Neural cell (in vitro differentiated cells): ENCODE data around the gene ORC5. TPM values are rescaled to one million over a fixed set of nuclear protein-coding genes. Genes with fewer than 3 reads are reported as not detected.

Experiments used
- H2AFZ ChIP-seq: fragments of 200-600, 300-800 bp; sonication (generic), shearing (Covaris generic); 2 replicates; pipeline ENCODE4 v1.6.0; 2014; ENCODE audit warnings: low read depth, mild to moderate bottlenecking, antibody characterized with exemption, low read length, moderate library complexity
- H3F3A ChIP-seq: fragments of 200-600 bp; shearing (Covaris generic); 2 replicates; pipeline ENCODE4 v1.6.1; 2016; ENCODE audit warnings: mild to moderate bottlenecking, moderate library complexity, mixed read lengths, antibody characterized with exemption, low read length; ENCODE audit not compliant: insufficient read depth, poor library complexity, severe bottlenecking
- H3K27ac ChIP-seq: fragments of 200-600, 300-800 bp; sonication (generic), shearing (Covaris generic); 2 replicates; pipeline ENCODE4 v1.5.1; 2014; ENCODE audit warnings: mild to moderate bottlenecking, low read length, moderate library complexity
- H3K27me3 ChIP-seq: fragments of 300-800, 200-600 bp; sonication (generic), shearing (Covaris generic); 2 replicates; pipeline ENCODE4 v1.6.0; 2014; ENCODE audit warnings: mild to moderate bottlenecking, low read depth, low read length, moderate library complexity; ENCODE audit not compliant: insufficient read depth
- H3K36me3 ChIP-seq: fragments of 300-800, 200-600 bp; sonication (generic), shearing (Covaris generic); 2 replicates; pipeline ENCODE4 v1.5.1; 2014; ENCODE audit warnings: mild to moderate bottlenecking, antibody characterized with exemption, low read length, moderate library complexity; ENCODE audit not compliant: insufficient read depth
- H3K4me2 ChIP-seq: fragments of 300-800, 200-600 bp; sonication (generic), shearing (Covaris generic); 2 replicates; pipeline ENCODE4 v1.6.0; 2014; ENCODE audit warnings: mild to moderate bottlenecking, low read length
- H3K4me3 ChIP-seq: fragments of 300-800, 200-600 bp; sonication (generic), shearing (Covaris generic); 2 replicates; pipeline ENCODE4 v1.5.1; 2014; ENCODE audit warnings: mild to moderate bottlenecking, low read length, moderate library complexity
- H3K79me2 ChIP-seq: fragments of 200-600 bp; shearing (Covaris generic); replicated peaks from 2 replicates; pipeline ENCODE4 v1.6.0; 2014; ENCODE audit warnings: mild to moderate bottlenecking, low read length, moderate library complexity; ENCODE audit not compliant: insufficient read depth
- H3K9ac ChIP-seq: fragments of 300-800, 200-600 bp; sonication (generic), shearing (Covaris generic); 2 replicates; pipeline ENCODE4 v1.6.1; 2016; ENCODE audit warnings: mild to moderate bottlenecking, low read length, mixed read lengths
- H3K9me2 ChIP-seq: fragments of 200-600 bp; shearing (Covaris generic); 2 replicates; pipeline ENCODE4 v1.6.1; 2016; ENCODE audit warnings: mild to moderate bottlenecking, low read length, mixed read lengths; ENCODE audit not compliant: insufficient read depth
- H3K9me3 ChIP-seq: fragments of 200-600, 300-800 bp; sonication (generic), shearing (Covaris generic); 2 replicates; pipeline ENCODE4 v1.6.1; 2016; ENCODE audit warnings: mild to moderate bottlenecking, mixed run types, low read length, moderate library complexity, mixed read lengths
- H4K20me1 ChIP-seq: fragments of 200-600 bp; shearing (Covaris generic); 2 replicates; pipeline ENCODE4 v1.6.1; 2016; ENCODE audit warnings: mild to moderate bottlenecking, mixed run types; ENCODE audit not compliant: insufficient read depth
- CTCF ChIP-seq: fragments of 450-650 bp; IDR thresholded peaks from 2 replicates; pipeline ENCODE4 v1.5.1; 2014; ENCODE audit warnings: antibody characterized with exemption, mild to moderate bottlenecking, moderate library complexity; ENCODE audit not compliant: poor library complexity, severe bottlenecking
- EP300 ChIP-seq: fragments of 450-650 bp; conservative IDR thresholded peaks from 2 replicates; pipeline ENCODE4 v1.6.1; 2014; ENCODE audit warnings: antibody characterized with exemption, mild to moderate bottlenecking, moderate library complexity; ENCODE audit not compliant: poor library complexity, severe bottlenecking
- EZH2 ChIP-seq: fragments of 200-600, 300-800 bp; shearing (Covaris generic), sonication (generic); IDR thresholded peaks from 2 replicates; pipeline ENCODE4 v1.6.1; 2014; ENCODE audit warnings: antibody characterized with exemption, low read length, borderline replicate concordance, mild to moderate bottlenecking; ENCODE audit not compliant: insufficient read depth, poor library complexity, severe bottlenecking
- MXI1 ChIP-seq: fragments of 450-650 bp; conservative IDR thresholded peaks from 2 replicates; pipeline ENCODE4 v1.6.1; 2014; ENCODE audit warnings: antibody characterized with exemption, mild to moderate bottlenecking; ENCODE audit not compliant: poor library complexity, severe bottlenecking
- POLR2AphosphoS5 ChIP-seq: IDR thresholded peaks from 2 replicates; pipeline ENCODE4 v1.6.1; 2012
- RAD21 ChIP-seq: fragments of 450-650 bp; conservative IDR thresholded peaks from 2 replicates; pipeline ENCODE4 v1.6.1; 2014; ENCODE audit warnings: antibody characterized with exemption, mild to moderate bottlenecking, moderate library complexity
- SMC3 ChIP-seq: fragments of 450-650 bp; conservative IDR thresholded peaks from 2 replicates; pipeline ENCODE4 v1.6.1; 2014; ENCODE audit warnings: antibody characterized with exemption, mild to moderate bottlenecking, moderate library complexity; ENCODE audit not compliant: poor library complexity
- TAF1 ChIP-seq: IDR thresholded peaks from 2 replicates; pipeline ENCODE4 v1.6.1; 2012; ENCODE audit warnings: low read depth
- polyA plus RNA-seq: library from polyadenylated mRNA; depleted of rRNA; stranded (reverse); fragments of >200 nt; gene quantifications from 2 replicates; pipeline ENCODE4 v1.2.3, GENCODE V29; 2014
- TF ChIP-seq, protein P1 (sequence below): IDR thresholded peaks from 2 replicates; pipeline ENCODE4 v1.6.1; 2012; ENCODE audit warnings: borderline replicate concordance

Gene ORC5
- polyA plus RNA-seq, 1 donor from 2014 or later: 23.4 TPM

DNA sequence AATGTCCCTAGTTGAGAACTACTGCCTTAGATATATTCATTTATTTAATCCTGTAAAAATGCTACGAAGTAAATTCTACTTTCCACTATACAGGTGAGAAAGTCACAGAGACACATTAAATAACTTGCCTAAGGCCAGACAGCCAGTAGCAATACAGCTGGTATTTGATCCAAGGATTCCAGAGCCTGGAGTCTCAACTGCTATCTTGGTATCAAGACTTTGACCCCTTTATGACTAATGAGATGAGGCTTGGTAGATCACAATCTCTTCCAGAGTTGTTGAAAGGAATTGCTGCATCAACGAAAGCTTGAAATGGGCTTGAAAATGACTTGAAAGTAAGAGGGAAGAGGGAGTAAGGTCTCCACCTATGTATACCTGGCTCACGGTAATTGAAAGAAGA is 83.3 kb downstream of the ORC5 start:
- Histone ChIP-seq H3K4me3 (no peak overlapping the region), H3K36me3 (no peaks in the 10 kb centered on the region), H2AFZ (no peak overlapping the region), H3K79me2 (no peaks in the 10 kb centered on the region), H3K9me3 (no peaks in the 10 kb centered on the region), H3F3A (no peaks in the 10 kb centered on the region), H3K9me2 (no peaks in the 10 kb centered on the region), H3K27ac (no peak overlapping the region), H3K4me2 (no peak overlapping the region), H3K9ac (no peak overlapping the region), H4K20me1 (no peaks in the 10 kb centered on the region), H3K27me3 (no peaks in the 10 kb centered on the region)
- TF ChIP-seq RAD21 (no peak), EP300 (no peak)

- H4K20me1 ChIP-seq: no peaks in the 10 kb centered on the region
- no peak overlapping the region for H2AFZ ChIP-seq
- H3K27me3 ChIP-seq: no peaks in the 10 kb centered on the region
- H3K9me2 ChIP-seq: no peaks in the 10 kb centered on the region
- no peaks in the 10 kb centered on the region for H3K36me3 ChIP-seq
- TF ChIP-seq TAF1 (no peak), POLR2AphosphoS5 (no peak), MXI1 (no peak), EZH2 (no peak), CTCF (no peak), EP300 (no peak), RAD21 (no peak), SMC3 (no peak)
- TF ChIP-seq, protein P1, sequence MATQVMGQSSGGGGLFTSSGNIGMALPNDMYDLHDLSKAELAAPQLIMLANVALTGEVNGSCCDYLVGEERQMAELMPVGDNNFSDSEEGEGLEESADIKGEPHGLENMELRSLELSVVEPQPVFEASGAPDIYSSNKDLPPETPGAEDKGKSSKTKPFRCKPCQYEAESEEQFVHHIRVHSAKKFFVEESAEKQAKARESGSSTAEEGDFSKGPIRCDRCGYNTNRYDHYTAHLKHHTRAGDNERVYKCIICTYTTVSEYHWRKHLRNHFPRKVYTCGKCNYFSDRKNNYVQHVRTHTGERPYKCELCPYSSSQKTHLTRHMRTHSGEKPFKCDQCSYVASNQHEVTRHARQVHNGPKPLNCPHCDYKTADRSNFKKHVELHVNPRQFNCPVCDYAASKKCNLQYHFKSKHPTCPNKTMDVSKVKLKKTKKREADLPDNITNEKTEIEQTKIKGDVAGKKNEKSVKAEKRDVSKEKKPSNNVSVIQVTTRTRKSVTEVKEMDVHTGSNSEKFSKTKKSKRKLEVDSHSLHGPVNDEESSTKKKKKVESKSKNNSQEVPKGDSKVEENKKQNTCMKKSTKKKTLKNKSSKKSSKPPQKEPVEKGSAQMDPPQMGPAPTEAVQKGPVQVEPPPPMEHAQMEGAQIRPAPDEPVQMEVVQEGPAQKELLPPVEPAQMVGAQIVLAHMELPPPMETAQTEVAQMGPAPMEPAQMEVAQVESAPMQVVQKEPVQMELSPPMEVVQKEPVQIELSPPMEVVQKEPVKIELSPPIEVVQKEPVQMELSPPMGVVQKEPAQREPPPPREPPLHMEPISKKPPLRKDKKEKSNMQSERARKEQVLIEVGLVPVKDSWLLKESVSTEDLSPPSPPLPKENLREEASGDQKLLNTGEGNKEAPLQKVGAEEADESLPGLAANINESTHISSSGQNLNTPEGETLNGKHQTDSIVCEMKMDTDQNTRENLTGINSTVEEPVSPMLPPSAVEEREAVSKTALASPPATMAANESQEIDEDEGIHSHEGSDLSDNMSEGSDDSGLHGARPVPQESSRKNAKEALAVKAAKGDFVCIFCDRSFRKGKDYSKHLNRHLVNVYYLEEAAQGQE: no peak
- H3K4me2 ChIP-seq: no peak overlapping the region
- H3K79me2 ChIP-seq: no peaks in the 10 kb centered on the region
- H3K4me3 ChIP-seq: no peak overlapping the region
- no peak overlapping the region for H3K9ac ChIP-seq
- no peaks in the 10 kb centered on the region for H3K9me3 ChIP-seq
- H3K27ac ChIP-seq: no peak overlapping the region
- H3F3A ChIP-seq: no peaks in the 10 kb centered on the region
These were observed 84.0 kb downstream of the ORC5 start for GRCh38 chr7:104123786-104124185.

DNA sequence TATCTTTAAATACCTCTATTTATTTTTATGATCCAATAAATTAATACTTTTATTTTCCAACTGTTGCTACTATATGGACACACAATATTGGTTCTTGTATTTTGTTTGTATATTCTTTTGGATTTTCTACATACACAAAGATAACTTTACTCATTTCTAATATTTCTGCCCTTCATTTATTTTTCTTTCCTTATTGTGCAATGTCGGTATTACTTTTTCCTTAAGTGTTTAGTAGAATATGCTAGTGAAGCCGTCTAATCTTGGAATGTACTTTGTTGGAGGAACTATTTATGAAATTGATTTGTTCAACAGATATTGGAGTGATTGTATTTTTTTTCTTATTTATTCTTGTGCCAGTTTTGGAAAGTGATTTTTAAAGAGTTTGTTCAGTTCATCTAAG is 94.0 kb downstream of the ORC5 start:
- Histone ChIP-seq H3K9me3 (no peaks in the 10 kb centered on the region), H2AFZ (no peak overlapping the region), H4K20me1 (no peaks in the 10 kb centered on the region), H3K79me2 (no peaks in the 10 kb centered on the region), H3K27ac (no peak overlapping the region), H3K4me3 (no peak overlapping the region), H3K9ac (no peak overlapping the region), H3F3A (no peaks in the 10 kb centered on the region), H3K36me3 (no peaks in the 10 kb centered on the region), H3K9me2 (no peaks in the 10 kb centered on the region), H3K27me3 (no peaks in the 10 kb centered on the region), H3K4me2 (no peak overlapping the region)
- TF ChIP-seq SMC3 (no peak), RAD21 (no peak), CTCF (no peak), EP300 (no peak), POLR2AphosphoS5 (no peak), TAF1 (no peak), EZH2 (no peak), MXI1 (no peak)
- TF ChIP-seq, protein P1: no peak
